Fibroblast of lung (primary cell): ENCODE data around the gene MSMO1.

Source experiments
- EZH2 ChIP-seq: IDR thresholded peaks from 2 replicates; pipeline ENCODE4 v1.5.1; 2012; ENCODE audit warnings: low read length, control low read depth, mild to moderate bottlenecking; ENCODE audit errors: missing control alignments
- TF ChIP-seq, protein P1 (sequence below), 2 donors: IDR thresholded peaks in 1 of 2; conservative IDR thresholded peaks in 1 of 2; 1 replicate in 1 of 2; 2 replicates in 1 of 2; pipeline ENCODE4 v1.5.1; 2011 to 2012; ENCODE audit warnings: low read length in 2 of 2, control low read depth in 1 of 2, inconsistent platforms in 1 of 2, low read depth in 1 of 2, mild to moderate bottlenecking in 1 of 2

DNA sequence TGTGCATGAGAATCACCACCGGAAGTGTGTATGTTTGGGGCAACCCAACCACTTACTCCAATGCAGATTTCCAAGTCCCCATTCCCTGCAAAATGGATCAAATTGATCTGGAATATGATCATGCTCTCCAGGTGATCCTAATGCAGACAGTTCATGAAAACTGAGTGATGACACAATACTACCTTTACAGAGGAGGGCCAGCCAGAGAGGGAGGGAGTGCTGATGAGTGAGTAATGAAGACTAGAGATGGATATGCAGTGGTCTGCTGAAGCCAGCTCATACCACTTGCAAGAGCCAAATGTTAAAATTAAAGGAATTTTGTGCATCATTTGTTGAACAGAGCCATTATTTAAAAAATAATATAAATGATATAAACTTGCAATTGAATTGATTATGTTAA lies 41.1 kb downstream of the MSMO1 start:
- TF ChIP-seq EZH2, result no peak
- TF ChIP-seq, protein P1, sequence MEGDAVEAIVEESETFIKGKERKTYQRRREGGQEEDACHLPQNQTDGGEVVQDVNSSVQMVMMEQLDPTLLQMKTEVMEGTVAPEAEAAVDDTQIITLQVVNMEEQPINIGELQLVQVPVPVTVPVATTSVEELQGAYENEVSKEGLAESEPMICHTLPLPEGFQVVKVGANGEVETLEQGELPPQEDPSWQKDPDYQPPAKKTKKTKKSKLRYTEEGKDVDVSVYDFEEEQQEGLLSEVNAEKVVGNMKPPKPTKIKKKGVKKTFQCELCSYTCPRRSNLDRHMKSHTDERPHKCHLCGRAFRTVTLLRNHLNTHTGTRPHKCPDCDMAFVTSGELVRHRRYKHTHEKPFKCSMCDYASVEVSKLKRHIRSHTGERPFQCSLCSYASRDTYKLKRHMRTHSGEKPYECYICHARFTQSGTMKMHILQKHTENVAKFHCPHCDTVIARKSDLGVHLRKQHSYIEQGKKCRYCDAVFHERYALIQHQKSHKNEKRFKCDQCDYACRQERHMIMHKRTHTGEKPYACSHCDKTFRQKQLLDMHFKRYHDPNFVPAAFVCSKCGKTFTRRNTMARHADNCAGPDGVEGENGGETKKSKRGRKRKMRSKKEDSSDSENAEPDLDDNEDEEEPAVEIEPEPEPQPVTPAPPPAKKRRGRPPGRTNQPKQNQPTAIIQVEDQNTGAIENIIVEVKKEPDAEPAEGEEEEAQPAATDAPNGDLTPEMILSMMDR (conservative IDR thresholded peaks at IDR 0.05 in 1 of 2, IDR thresholded peaks at IDR 0.05 in 1 of 2; ENCODE audit: low read depth in 1 of 2, low read length in 2 of 2), result no peak
